BLaER1 treated with 17β-estradiol and CSF1 and Interleukin-3, amounts not matched to agents 10 nM and 100 nM (cell line): ENCODE data around the gene ZNF318.
"Not testable (repeated sequence)": the region's sequence is repeated elsewhere in the genome, so short reads cannot be mapped to it uniquely, and the experiment has no call there.

ENCODE experiments used
- H3K27ac ChIP-seq, 11 experiments: shearing (Covaris generic); formaldehyde crosslinking; 2 replicates each; pipeline ENCODE4 v1.8.1; 2022
- H3K27me3 ChIP-seq, 11 experiments: shearing (Covaris generic); formaldehyde crosslinking; 2 replicates each; pipeline ENCODE4 v1.8.1; 2022
- H3K36me3 ChIP-seq, 11 experiments: shearing (Covaris generic); formaldehyde crosslinking; 2 replicates each; pipeline ENCODE4 v1.8.1; 2022
- H3K4me1 ChIP-seq, 10 experiments: shearing (Covaris generic); formaldehyde crosslinking; 2 replicates each; pipeline ENCODE4 v1.8.1; 2022
- H3K4me2 ChIP-seq, 11 experiments: shearing (Covaris generic); formaldehyde crosslinking; 2 replicates each; pipeline ENCODE4 v1.8.1; 2022
- H3K4me3 ChIP-seq, 10 experiments: shearing (Covaris generic); formaldehyde crosslinking; 2 replicates each; pipeline ENCODE4 v1.8.1; 2022
- H3K9ac ChIP-seq, 11 experiments: shearing (Covaris generic); formaldehyde crosslinking; 2 replicates each; pipeline ENCODE4 v1.8.1; 2022
- H3K9me3 ChIP-seq, 11 experiments: shearing (Covaris generic); formaldehyde crosslinking; replicated peaks in 1 of 11; 2 replicates each; pipeline ENCODE4 v1.8.1; 2022
- H4K20me1 ChIP-seq, 11 experiments: shearing (Covaris generic); formaldehyde crosslinking; 2 replicates each; pipeline ENCODE4 v1.8.1; 2022
- Cebpa-rat ChIP-seq, 11 experiments: shearing (Covaris generic); IDR thresholded peaks; 2 replicates each; pipeline ENCODE4 v1.8.1; 2022

ZNF318 gene

GRCh38 chr6:43373252-43373875 is 3.9 kb upstream of the ZNF318 start:
- Histone ChIP-seq H3K27me3 (peaks cover 0 to 7% (median 5%) of the 10 kb centered on the region in 11 experiments; a peak in 12 of 22 replicates), H3K4me2 (peak overlapping the region in 9 of 11 experiments; percentile 29 to 67 (median 55); a peak in 13 of 22 replicates), H3K9ac (no peak overlapping the region), H3K4me1 (peaks cover 14 to 50% (median 38%) of the 10 kb centered on the region in 10 experiments), H3K9me3 (no peaks in the 10 kb centered on the region), H3K36me3 (no peaks in the 10 kb centered on the region), H3K4me3 (no peak overlapping the region), H3K27ac (no peak overlapping the region), H4K20me1 (peaks cover 0 to 3% (median 0%) of the 10 kb centered on the region in 11 experiments; a peak in 2 of 22 replicates)
- no peak for TF ChIP-seq Cebpa-rat (IDR thresholded peaks at IDR 0.05)

DNA sequence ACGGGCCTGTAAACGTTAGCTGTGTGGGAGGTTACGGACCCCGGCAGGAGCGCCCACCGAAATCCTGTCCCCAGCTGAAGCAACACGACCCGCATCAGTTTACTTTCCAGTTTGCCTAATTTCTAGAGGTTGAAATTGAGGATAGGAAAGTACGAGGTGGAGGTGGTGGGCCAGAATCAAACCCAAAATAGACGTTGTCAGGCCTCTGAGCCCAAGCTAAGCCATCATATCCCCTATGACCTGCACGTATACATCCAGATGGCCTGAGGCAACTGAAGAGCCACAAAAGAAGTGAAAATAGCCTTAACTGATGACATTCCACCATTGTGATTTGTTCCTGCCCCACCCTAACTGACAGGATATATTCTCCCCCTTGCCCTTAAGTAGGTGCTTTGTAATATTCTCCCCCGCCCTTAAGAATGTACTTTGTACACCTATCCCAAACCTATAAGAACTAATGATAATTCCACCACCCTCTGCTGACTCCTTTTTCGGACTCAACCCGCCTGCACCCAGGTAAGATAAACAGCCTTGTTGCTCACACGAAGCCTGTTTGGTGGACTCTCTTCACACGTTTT is 645 bp upstream of the ZNF318 start:
- H3K27ac ChIP-seq = peak overlapping the region; percentile 64 to 96 (median 92); a peak in 21 of 22 replicates
- peaks cover 0 to 14% (median 9%) of the 10 kb centered on the region in 11 experiments; a peak in 12 of 22 replicates for H3K27me3 ChIP-seq
- H3K4me2 ChIP-seq = peak overlapping the region; percentile 74 to 98 (median 88)
- H3K4me3 ChIP-seq = peak overlapping the region; percentile 88 to 97 (median 92)
- peaks cover 26 to 73% (median 60%) of the 10 kb centered on the region in 10 experiments for H3K4me1 ChIP-seq
- H3K36me3 ChIP-seq = peaks cover 5 to 13% (median 6%) of the 10 kb centered on the region in 11 experiments
- H3K9ac ChIP-seq = peak overlapping the region; percentile 67 to 97 (median 94)
- not testable (repeated sequence) for H3K9me3 ChIP-seq
- H4K20me1 ChIP-seq = peaks cover 0 to 15% (median 0%) of the 10 kb centered on the region in 11 experiments; a peak in 4 of 22 replicates

DNA sequence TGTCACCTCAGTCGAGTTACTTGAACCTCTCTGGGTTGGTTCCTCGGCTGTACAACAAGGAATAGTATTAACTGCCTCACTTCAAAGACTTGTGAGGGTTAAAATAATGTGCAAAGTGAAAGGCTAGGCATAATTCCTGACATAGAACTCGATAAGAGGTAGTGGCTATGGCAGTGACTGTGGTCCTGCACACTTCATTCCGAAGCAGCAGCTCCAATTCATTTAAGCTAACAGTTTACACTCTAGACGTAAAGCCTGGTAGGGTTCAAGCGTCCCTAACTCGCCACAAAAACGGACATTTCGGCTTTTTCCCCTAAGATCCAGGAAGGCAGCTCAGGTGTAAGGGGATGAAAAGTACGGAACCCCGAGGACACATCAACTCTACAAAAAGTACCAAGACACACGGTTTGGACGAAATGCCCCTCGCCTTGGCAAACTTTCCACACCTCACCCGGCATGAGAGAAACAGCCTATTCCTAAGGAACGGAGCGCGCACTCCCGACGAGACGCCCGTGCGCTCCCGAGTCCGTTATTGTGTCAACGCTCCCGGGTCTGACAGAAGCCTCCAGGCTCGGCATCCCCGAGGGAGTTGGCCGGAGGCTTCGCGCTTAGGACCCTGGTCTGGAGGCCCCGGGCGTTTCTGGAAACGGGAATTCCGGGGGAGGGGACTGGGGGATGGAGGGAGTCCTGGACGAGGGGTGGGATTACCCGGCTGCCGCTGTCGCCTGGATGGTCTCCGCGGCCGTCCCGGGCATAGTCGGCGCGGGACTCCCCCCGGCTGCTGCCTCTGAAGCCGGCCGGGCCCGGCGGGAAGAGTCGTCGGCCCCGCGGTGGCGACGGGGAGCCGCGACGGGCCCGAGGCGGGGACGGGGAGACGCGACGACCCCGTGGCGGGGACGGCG is 937 bp downstream of the ZNF318 start:
- peak overlapping the region; percentile 88 to 97 (median 92) for H3K4me3 ChIP-seq
- peaks cover 21 to 29% (median 22%) of the 10 kb centered on the region in 11 experiments for H3K36me3 ChIP-seq
- peak overlapping the region; percentile 88 to 97 (median 94) for H3K9ac ChIP-seq
- TF ChIP-seq Cebpa-rat (IDR thresholded peaks at IDR 0.05) = no peak
- peak overlapping the region; percentile 81 to 96 (median 92) for H3K27ac ChIP-seq
- peaks cover 26 to 88% (median 70%) of the 10 kb centered on the region in 10 experiments for H3K4me1 ChIP-seq
- peaks cover 0 to 14% (median 9%) of the 10 kb centered on the region in 11 experiments; a peak in 12 of 22 replicates for H3K27me3 ChIP-seq
- no peaks in the 10 kb centered on the region for H3K9me3 ChIP-seq
- H3K4me2 ChIP-seq = peak overlapping the region; percentile 84 to 98 (median 91)
- peaks cover 0 to 15% (median 0%) of the 10 kb centered on the region in 11 experiments; a peak in 5 of 22 replicates for H4K20me1 ChIP-seq

GRCh38 chr6:43367245-43367984 is 2.0 kb downstream of the ZNF318 start:
- Histone ChIP-seq H3K4me3 (peak overlapping the region; percentile 88 to 97 (median 92)), H3K36me3 (peaks cover 30 to 40% (median 32%) of the 10 kb centered on the region in 11 experiments), H3K9ac (peak overlapping the region; percentile 88 to 97 (median 94); a peak in 19 of 22 replicates), H3K4me2 (peak overlapping the region; percentile 84 to 98 (median 91)), H3K4me1 (peaks cover 26 to 79% (median 60%) of the 10 kb centered on the region in 10 experiments), H3K27ac (peak overlapping the region in 10 of 11 experiments; percentile 15 to 96 (median 93); a peak in 18 of 22 replicates), H3K9me3 (no peaks in the 10 kb centered on the region), H4K20me1 (peaks cover 0 to 19% (median 0%) of the 10 kb centered on the region in 11 experiments; a peak in 5 of 22 replicates), H3K27me3 (peaks cover 0 to 14% (median 9%) of the 10 kb centered on the region in 11 experiments; a peak in 12 of 22 replicates)
- peak in 1 of 11 experiments; percentile 53; a peak in 1 of 22 replicates for TF ChIP-seq Cebpa-rat (IDR thresholded peaks at IDR 0.05)

DNA sequence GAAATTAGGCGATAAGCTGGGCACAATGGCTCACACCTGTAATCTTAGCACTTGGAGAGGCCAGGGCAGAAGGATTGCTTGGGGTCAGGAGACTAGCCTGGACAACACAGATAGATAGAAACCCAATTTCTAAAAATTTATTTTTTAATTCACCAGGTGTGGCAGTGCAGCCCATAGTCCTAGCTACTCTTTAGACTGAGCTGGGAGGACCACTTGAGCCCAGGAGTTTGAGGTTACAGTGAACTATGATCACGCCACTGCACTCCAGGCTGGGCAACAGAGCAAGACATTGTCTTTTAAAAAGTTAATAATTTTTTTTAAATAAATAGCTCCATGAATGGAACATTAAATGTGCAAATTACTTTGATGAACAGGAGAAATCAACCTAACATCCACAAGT is 8.2 kb downstream of the ZNF318 start:
- Histone ChIP-seq H3K4me2 (no peak overlapping the region), H3K27me3 (no peaks in the 10 kb centered on the region), H3K9ac (peak overlapping the region in 1 of 11 experiments; percentile 17; a peak in 1 of 22 replicates), H4K20me1 (peaks cover 2 to 55% (median 7%) of the 10 kb centered on the region in 11 experiments; a peak in 11 of 22 replicates), H3K36me3 (peaks cover 92 to 96% (median 94%) of the 10 kb centered on the region in 11 experiments), H3K9me3 (no peaks in the 10 kb centered on the region), H3K27ac (no peak overlapping the region), H3K4me1 (peaks cover under 1 to 30% (median 12%) of the 10 kb centered on the region in 10 experiments; a peak in 18 of 20 replicates), H3K4me3 (no peak overlapping the region)
- no peak for TF ChIP-seq Cebpa-rat (IDR thresholded peaks at IDR 0.05)

GRCh38 chr6:43359831-43360230 is 9.6 kb downstream of the ZNF318 start:
- H3K4me2 ChIP-seq = no peak overlapping the region
- peaks cover 97 to 100% (median 100%) of the 10 kb centered on the region in 11 experiments for H3K36me3 ChIP-seq
- H3K27ac ChIP-seq = no peak overlapping the region
- peaks cover 0 to 15% (median 9%) of the 10 kb centered on the region in 10 experiments; a peak in 12 of 20 replicates for H3K4me1 ChIP-seq
- no peak overlapping the region for H3K9ac ChIP-seq
- TF ChIP-seq Cebpa-rat (IDR thresholded peaks at IDR 0.05) = no peak
- H3K9me3 ChIP-seq = no peaks in the 10 kb centered on the region
- H3K27me3 ChIP-seq = no peaks in the 10 kb centered on the region
- peaks cover 7 to 49% (median 17%) of the 10 kb centered on the region in 11 experiments; a peak in 13 of 22 replicates for H4K20me1 ChIP-seq
- no peak overlapping the region for H3K4me3 ChIP-seq

DNA sequence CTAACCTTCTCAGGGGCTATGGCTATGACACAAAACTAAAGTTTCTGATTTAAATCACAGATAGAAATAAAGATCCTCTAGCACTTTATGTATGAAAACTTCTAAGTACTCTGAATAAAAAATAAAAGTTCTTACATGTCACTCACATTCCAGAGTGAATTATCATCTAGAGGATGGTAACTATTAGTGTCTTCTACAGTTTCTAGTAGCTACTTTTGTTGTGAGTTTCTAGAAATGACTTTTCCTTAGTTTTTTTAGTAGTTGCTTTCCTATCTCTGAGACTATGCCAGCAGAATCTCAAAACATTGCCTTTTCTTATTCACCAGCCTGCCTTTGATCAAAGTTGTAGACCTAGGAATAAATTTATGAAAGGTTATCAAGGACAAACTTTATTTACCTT is 10.1 kb downstream of the ZNF318 start:
- TF ChIP-seq Cebpa-rat (IDR thresholded peaks at IDR 0.05) = no peak

More for the DNA sequence above, 10.1 kb downstream of the ZNF318 start:
- Histone ChIP-seq H4K20me1 (peaks cover 8 to 49% (median 18%) of the 10 kb centered on the region in 11 experiments; a peak in 13 of 22 replicates), H3K4me1 (peaks cover 0 to 11% (median 8%) of the 10 kb centered on the region in 10 experiments; a peak in 12 of 20 replicates), H3K4me2 (no peak overlapping the region), H3K4me3 (no peak overlapping the region), H3K27me3 (no peaks in the 10 kb centered on the region), H3K9me3 (no peaks in the 10 kb centered on the region), H3K27ac (no peak overlapping the region), H3K9ac (no peak overlapping the region), H3K36me3 (peaks cover 97 to 100% (median 100%) of the 10 kb centered on the region in 11 experiments)
